ENCODE data around the gene NFKBIB. TPM values are rescaled to one million over a fixed set of nuclear protein-coding genes. Genes with fewer than 3 reads are reported as not detected.
A peak's percentile ranks its signal among the peaks of the same experiment; 100 is the strongest.

The NFKBIB gene
- total RNA-seq, 4 donors from 2014 or later, result 6.2 to 53.9 (median 29.4) TPM

DNA sequence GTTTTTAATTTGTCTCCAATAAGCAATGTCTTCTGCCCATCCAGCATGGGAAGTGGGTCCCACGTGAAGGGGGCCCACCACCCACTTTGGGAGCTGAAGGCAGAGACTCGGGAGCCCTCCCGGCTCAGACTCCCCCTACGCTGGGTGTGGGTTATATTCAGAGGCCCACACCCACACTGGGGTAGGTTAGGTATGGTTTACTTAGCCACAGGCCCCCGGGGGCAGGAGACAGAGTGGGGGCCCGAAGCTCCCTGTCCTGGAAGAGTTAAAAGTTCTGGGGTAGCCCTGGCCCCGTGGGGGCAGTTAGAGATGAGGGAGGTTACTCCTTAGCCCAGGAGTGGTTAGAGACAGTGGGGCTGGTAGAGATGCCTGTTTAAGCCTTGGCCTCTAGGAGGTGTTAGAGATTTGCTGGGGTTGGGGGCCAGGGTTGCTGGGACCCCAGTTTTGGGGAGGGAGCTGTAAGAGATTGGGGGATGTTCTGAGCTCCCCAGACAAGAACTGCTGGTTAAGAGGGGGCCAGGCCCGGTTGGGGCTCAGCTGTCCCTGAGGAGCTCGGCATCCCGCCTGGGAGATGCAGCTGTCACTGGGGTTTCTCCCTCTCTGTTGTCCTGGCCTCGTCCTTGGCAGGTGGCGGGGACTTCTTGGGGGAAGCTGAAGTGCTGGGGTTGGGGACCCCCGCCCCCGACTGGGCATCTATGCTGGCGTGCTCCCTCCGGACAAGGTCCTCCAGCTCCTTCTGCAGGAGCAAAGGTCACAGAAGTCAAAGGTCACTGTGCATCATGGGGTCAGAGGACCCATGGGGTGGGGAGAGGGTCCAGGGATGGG is 21.0 kb upstream of the NFKBIB start:
- DNase-seq, result no peak
- peak overlapping the region; percentile 56 to 79 (median 68) for H3K27ac ChIP-seq
- H3K4me1 ChIP-seq, result peaks cover 5 to 20% (median 11%) of the 10 kb centered on the region in 4 donors
- peak overlapping the region in 1 of 4 donors; percentile 8 for H3K4me3 ChIP-seq
- H3K36me3 ChIP-seq, result peaks cover 0 to 6% (median 0%) of the 10 kb centered on the region in 4 donors
- in situ Hi-C loops (cut with MboI; ENCODE audit: low pct_ligation_motif_present in 1 of 4, low pct_unique_long_range_greater_than_20kb in 1 of 4, low sequenced_read_pairs in 3 of 4) (no loop called here), intact Hi-C loops (cut with DNase I; ENCODE audit: low total_unique reads) (no loop called here)
- H3K9me3 ChIP-seq, result no peaks in the 10 kb centered on the region
- WGBS, 2 donors (ENCODE audit: low coverage in 1 of 2), result 60 to 70% methylated on average over 1 to 14 of the region's 16 CpGs
- no peaks in the 10 kb centered on the region for H3K27me3 ChIP-seq
- TF ChIP-seq EP300 (IDR thresholded peaks at IDR 0.05; ENCODE audit: low read depth), result no peak
- TF ChIP-seq POLR2A (IDR thresholded peaks at IDR 0.05), result no peak
- no peak for TF ChIP-seq POLR2AphosphoS5 (IDR thresholded peaks at IDR 0.05)
- no peak for TF ChIP-seq CTCF (IDR thresholded peaks at IDR 0.05)

GRCh38 chr19:38879400-38879751 is 20.4 kb upstream of the NFKBIB start:
- Histone ChIP-seq H3K27ac (peak overlapping the region in 2 of 4 donors; percentile 63 to 73), H3K9me3 (no peaks in the 10 kb centered on the region), H3K4me1 (peaks cover 5 to 20% (median 11%) of the 10 kb centered on the region in 4 donors), H3K27me3 (no peaks in the 10 kb centered on the region), H3K4me3 (no peak overlapping the region), H3K36me3 (peaks cover 0 to 6% (median 0%) of the 10 kb centered on the region in 4 donors)
- in situ Hi-C loops (cut with MboI; ENCODE audit: low pct_ligation_motif_present in 1 of 4, low pct_unique_long_range_greater_than_20kb in 1 of 4, low sequenced_read_pairs in 3 of 4) (no loop called here), intact Hi-C loops (cut with DNase I; ENCODE audit: low total_unique reads) (no loop called here)
- no peak for DNase-seq
- TF ChIP-seq EP300 (IDR thresholded peaks at IDR 0.05; ENCODE audit: low read depth) (no peak), POLR2AphosphoS5 (IDR thresholded peaks at IDR 0.05) (no peak), CTCF (IDR thresholded peaks at IDR 0.05) (no peak), POLR2A (IDR thresholded peaks at IDR 0.05) (no peak)
- 64 to 73% methylated on average over 3 to 11 of the region's 11 CpGs for WGBS, 2 donors (ENCODE audit: low coverage in 1 of 2)

- WGBS, 2 donors (ENCODE audit: low coverage in 1 of 2), result 95% methylated on average over 19 of the region's 19 CpGs; no CpG with 5 or more reads in 1 of the 2 donors
- intact Hi-C loops (cut with DNase I; ENCODE audit: low total_unique reads) (no loop called here), in situ Hi-C loops (cut with MboI; ENCODE audit: low pct_ligation_motif_present in 1 of 4, low pct_unique_long_range_greater_than_20kb in 1 of 4, low sequenced_read_pairs in 3 of 4) (no loop called here)
- TF ChIP-seq EP300 (IDR thresholded peaks at IDR 0.05; ENCODE audit: low read depth) (no peak), POLR2AphosphoS5 (IDR thresholded peaks at IDR 0.05) (no peak), POLR2A (IDR thresholded peaks at IDR 0.05) (no peak), CTCF (IDR thresholded peaks at IDR 0.05) (no peak)
- no peak for DNase-seq
- no peak overlapping the region for H3K27ac ChIP-seq
- no peak overlapping the region for H3K4me3 ChIP-seq
- H3K27me3 ChIP-seq, result no peaks in the 10 kb centered on the region
- H3K9me3 ChIP-seq, result no peaks in the 10 kb centered on the region
- peaks cover 5 to 20% (median 11%) of the 10 kb centered on the region in 4 donors for H3K4me1 ChIP-seq
- H3K36me3 ChIP-seq, result peaks cover 0 to 6% (median 0%) of the 10 kb centered on the region in 4 donors
These were observed 19.5 kb upstream of the NFKBIB start for GRCh38 chr19:38880076-38880881.
